GM21360 (cell line): ENCODE measurements around the gene MAPK4.

ENCODE experiments used
- ATAC-seq: cut with Tn5 transposase; IDR thresholded peaks from one replicate; pipeline ENCODE4 v1.9.1; 2021; ENCODE audit warnings: mild to moderate bottlenecking, moderate library complexity; ENCODE audit not compliant: unreplicated experiment

MAPK4 gene

GRCh38 chr18:50651334-50651733 is 91.4 kb downstream of the MAPK4 start:
- no peak for ATAC-seq

- ATAC-seq = no peak
Observed at GRCh38 chr18:50653402-50654093, 93.7 kb downstream of the MAPK4 start.

DNA sequence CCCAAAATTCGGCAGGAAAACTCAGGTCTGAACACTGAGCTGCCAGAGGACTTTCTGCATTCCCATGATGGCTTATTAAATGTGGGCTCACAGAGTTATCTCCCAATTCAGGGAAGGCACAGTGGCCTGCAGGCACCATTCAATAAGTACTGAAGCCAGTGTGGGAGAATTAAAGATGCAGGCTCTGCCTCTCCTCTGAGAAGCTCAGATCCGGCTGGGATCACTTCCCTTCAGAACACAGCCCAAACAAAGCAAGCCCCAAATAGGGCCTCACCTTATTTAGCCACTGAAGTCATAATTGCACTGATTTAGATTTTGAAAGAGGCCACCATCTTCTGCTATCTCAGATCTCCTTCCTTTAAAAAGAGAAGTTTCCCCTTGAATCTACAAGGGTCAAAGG is 94.3 kb downstream of the MAPK4 start:
- ATAC-seq = no peak

GRCh38 chr18:50654658-50655550 is 95.0 kb downstream of the MAPK4 start:
- no peak for ATAC-seq

- ATAC-seq = no peak
Observed at GRCh38 chr18:50656396-50656795, 96.5 kb downstream of the MAPK4 start.

- ATAC-seq = no peak
Observed at GRCh38 chr18:50656841-50657470, 97.1 kb downstream of the MAPK4 start.

DNA sequence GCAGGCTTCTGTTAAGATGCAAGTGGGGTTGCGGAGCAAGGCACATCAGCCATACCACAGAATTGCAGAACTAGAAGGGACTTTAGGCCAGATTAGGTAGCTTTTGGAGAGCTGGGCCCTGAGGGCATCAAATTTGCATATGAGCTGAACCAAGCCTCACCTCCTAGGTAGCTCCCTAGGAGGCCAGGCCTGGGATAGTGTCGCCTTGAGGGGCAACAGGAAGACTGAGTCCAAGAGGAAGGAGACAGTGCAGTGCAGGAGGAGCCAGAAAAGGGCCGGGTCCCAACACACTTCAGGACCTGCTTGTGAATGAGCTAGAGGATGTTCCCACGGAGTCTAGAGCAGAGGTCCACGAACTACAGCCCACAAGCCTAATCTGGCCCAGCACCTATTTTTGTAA is 98.7 kb downstream of the MAPK4 start:
- no peak for ATAC-seq

- no peak for ATAC-seq
Observed at GRCh38 chr18:50659091-50660003, 99.5 kb downstream of the MAPK4 start.

- ATAC-seq = no peak
Observed at GRCh38 chr18:50661013-50661412, 101.1 kb downstream of the MAPK4 start.

- ATAC-seq = no peak
Observed at GRCh38 chr18:50662177-50662576, 102.3 kb downstream of the MAPK4 start.

GRCh38 chr18:50662775-50663383 is 103.0 kb downstream of the MAPK4 start:
- ATAC-seq = no peak

DNA sequence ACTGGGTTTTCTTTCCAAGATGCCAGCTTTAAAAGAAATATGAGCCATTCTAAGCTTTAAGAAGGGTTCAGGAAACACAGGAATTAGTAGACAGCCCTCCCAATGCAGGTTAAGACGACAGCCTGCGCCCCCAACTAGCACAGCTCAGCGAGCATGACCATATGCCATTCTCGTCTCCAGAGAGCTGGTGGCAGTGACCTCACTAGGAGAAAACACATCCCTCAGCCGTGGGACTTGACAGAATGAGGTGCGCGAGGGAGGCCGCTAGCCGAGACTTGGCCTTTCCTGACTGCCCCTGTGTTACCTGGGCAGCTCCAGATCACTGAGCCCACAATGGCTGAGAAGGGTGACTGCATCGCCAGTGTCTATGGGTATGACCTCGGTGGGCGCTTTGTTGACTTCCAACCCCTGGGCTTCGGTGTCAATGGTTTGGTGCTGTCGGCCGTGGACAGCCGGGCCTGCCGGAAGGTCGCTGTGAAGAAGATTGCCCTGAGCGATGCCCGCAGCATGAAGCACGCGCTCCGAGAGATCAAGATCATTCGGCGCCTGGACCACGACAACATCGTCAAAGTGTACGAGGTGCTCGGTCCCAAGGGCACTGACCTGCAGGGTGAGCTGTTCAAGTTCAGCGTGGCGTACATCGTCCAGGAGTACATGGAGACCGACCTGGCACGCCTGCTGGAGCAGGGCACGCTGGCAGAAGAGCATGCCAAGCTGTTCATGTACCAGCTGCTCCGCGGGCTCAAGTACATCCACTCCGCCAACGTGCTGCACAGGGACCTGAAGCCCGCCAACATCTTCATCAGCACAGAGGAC is 103.9 kb downstream of the MAPK4 start:
- no peak for ATAC-seq

DNA sequence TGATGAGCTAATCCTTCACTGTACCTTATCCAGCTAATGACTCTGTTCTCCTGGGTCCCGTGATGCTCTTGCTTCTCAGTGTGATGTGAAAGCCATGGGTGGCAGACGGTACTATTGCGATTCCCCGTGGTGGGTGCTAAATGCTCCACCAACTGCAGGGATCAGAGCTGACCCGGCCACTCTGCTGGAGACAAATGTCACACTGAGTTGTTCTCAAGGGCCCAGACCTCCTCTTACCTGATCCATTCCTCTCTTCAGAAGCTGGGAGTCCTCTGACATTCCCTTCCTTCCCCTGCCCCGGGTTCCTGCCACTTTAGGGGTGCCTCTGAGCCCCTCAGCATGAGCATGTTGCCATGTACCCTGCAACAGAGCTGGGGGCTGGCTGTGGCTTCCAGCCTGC is 105.1 kb downstream of the MAPK4 start:
- ATAC-seq = no peak

- no peak for ATAC-seq
Observed at GRCh38 chr18:50665519-50665918, 105.6 kb downstream of the MAPK4 start.

GRCh38 chr18:50666536-50666935 is 106.6 kb downstream of the MAPK4 start:
- no peak for ATAC-seq

- no peak for ATAC-seq
Observed at GRCh38 chr18:50671376-50671775, 111.5 kb downstream of the MAPK4 start.

DNA sequence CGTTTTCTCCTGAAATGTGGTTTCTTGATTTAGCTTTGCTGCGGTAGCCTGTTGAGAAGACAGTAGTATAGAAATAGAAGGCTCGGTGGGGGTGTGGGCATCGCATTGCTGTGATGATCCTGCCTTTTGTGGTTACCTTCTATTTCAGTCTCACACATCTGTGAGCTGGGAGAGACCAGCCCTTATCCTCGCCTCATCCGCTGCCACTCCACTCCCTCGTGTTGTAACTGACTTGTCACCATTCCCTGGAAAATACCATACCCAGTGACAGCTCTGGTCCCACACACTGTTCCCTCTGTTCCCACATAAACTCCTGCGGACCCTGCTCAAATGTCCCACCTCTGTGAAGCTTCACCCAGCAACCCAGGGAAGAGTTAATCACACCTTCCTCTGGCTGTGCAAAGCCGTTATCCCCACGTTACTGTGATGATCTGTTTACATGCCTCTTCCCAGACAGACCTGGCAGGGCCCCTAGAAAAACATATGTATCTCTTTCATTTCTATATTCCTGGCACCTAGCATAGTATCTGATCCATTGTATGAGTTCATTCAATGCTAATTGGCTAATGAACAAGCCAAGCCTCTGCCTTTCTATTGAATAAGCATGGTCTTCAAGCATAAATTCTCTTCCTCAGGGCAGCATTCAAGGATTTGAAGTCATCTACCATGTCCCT is 114.6 kb downstream of the MAPK4 start:
- no peak for ATAC-seq

- no peak for ATAC-seq
Observed at GRCh38 chr18:50675043-50675442, 115.2 kb downstream of the MAPK4 start.

DNA sequence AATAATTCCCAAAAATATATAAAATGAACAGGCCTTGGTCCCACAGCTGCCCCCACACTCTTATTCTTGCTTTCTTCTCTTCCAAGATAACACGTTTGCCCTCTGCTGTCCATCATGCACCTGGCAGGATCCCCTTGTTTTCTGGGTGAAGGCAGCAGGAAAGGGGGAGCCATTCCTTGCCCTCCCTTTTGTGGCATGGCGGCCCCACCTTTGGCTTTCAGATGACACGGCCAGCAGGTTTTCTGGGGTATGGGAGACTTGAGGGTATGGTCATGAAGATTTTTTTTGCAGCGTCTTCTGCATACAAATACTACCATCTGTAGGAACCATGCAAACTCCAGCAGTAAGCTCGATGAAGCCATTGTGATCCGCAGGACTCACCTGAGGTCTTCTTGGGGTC is 118.8 kb downstream of the MAPK4 start:
- no peak for ATAC-seq
